H54 (cell line): Measurements from ENCODE around the gene SLFN5.
A peak's percentile ranks its signal among the peaks of the same experiment; 100 is the strongest.
"Not testable (repeated sequence)": the region's sequence is repeated elsewhere in the genome, so short reads cannot be mapped to it uniquely, and the experiment has no call there.

Experiments used
- DNase-seq: peaks from one replicate; pipeline ENCODE4 v3.0.0; 2011; ENCODE audit warnings: low spot score, mixed read lengths; ENCODE audit not compliant: insufficient read length
- FAIRE-seq: peaks from 3 replicates; lab custom pipeline; 2011; peaks lifted over from hg19 to GRCh38; lab: Jason Lieb, UNC
- POLR2A ChIP-seq: IDR thresholded peaks from 2 replicates; pipeline ENCODE4 v1.6.1; 2011; ENCODE audit warnings: low read depth, mild to moderate bottlenecking, low read length

The SLFN5 gene

DNA sequence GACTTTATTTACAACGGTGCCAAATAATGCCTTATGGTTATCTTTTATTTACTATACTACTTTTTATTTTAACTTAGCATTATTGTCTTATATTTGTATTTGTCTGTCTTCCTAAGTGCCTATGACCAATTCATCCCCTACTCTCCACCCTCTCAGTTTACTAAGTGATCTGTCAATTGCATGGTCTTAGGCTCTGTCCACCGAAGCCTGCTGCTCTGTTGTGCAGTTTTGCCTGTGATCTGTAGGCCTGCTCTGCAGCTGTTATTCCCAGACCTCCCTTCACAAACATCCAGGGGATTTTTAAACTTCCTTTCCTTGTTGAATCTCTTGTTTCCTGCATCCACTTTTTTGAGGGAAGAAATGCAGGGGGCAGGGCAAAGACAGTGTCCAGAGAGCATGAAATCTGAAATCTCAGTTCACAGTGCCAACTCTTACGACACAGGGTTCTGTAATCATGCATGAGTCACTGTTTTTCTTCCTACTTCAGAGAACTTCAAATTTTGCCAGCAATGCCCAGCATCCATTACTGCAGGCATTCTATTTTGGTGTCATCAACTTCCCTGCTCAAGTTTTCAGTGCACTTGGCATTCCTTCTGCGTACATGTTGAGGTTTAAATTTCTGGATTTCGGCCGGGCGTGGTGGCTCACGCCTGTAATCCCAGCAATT, 11.4 kb downstream of the SLFN5 start:
- DNase-seq: peak; percentile 19

DNA sequence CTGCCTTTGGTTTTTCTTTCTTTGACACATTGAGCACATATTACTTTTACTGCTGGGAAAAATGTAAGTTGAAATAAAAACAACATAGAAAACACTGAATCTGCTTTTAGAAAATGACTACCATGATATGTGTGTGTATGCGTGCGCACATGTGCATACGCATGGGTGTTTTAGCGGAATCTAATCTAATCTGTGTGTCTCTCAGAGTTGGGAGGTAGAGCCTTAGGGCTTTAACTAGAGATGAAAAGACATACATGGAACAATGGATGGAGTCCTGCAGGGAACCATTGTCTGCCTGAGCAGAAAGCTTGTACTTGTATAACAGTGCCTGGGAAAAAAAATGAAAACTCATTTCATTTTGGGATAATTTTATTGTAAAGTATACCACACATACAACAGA, 12.4 kb downstream of the SLFN5 start:
- DNase-seq: no peak
- FAIRE-seq: no peak
- TF ChIP-seq POLR2A: no peak

More for the DNA sequence above, 11.4 kb downstream of the SLFN5 start:
- peak; percentile 81 for FAIRE-seq
- TF ChIP-seq POLR2A: no peak

DNA sequence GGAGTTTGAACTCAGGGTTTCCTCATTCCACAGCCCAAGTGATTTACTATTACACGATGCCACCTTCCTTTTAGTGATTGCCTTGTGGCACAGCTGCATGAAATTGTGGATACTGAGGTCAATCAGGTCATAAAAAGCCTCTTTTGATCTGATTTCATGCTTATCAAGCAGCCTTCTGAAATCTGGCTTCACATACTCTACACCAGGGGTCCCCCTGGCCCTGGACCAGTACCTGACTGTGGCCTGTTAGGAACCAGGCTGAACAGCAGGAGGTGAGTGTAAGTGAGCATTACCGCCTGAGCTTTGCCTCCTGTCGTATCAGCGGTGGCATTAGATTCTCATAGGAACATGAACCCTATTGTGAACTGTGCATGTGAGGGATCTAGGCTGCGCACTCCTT, 13.8 kb downstream of the SLFN5 start:
- FAIRE-seq (no peak), DNase-seq (no peak)
- no peak for TF ChIP-seq POLR2A

DNA sequence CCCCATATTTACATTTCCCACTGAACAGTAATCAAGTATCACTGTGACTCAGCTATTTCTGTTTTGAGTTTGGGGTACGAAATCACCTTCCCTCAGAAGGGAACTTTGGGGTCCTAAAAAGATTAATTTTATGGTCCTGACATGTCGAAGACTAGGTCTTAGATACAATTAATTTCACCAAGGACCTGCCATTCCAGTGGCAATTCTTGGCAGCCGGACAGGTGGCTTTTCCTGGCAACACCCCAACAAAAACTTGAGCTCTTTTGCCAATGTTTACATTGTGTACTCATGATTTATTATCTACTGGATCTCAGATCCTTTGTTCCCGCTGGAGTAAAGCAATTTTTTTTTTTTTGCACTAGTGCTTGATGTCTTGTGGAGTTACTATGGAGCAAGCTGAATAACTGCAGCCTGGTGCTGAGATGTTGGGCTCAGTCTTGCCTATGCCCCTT, 14.4 kb downstream of the SLFN5 start:
- no peak for FAIRE-seq
- no peak for TF ChIP-seq POLR2A
- peak; percentile 7 for DNase-seq

DNA sequence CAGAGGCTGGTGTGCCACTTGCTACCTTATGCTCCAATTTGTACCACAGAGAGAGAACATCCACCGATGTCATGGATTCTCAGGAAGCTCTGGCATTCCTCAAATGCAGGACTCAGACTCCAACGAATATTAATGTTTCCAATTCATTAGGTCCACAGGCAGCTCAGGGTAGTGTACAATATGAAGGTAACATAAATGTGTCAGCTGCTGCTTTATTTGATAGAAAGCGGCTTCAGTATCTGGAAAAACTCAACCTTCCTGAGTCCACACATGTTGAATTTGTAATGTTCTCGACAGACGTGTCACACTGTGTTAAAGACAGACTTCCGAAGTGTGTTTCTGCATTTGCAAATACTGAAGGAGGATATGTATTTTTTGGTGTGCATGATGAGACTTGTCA, 16.1 kb downstream of the SLFN5 start:
- TF ChIP-seq POLR2A: no peak
- DNase-seq (no peak), FAIRE-seq (no peak)

DNA sequence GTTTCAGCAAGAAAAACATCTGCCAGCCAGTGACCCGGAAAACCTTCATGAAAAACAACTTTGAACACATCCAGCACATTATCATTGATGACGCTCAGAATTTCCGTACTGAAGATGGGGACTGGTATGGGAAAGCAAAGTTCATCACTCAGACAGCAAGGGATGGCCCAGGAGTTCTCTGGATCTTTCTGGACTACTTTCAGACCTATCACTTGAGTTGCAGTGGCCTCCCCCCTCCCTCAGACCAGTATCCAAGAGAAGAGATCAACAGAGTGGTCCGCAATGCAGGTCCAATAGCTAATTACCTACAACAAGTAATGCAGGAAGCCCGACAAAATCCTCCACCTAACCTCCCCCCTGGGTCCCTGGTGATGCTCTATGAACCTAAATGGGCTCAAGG, 22.2 kb downstream of the SLFN5 start:
- DNase-seq (no peak), FAIRE-seq (no peak)
- no peak for TF ChIP-seq POLR2A

DNA sequence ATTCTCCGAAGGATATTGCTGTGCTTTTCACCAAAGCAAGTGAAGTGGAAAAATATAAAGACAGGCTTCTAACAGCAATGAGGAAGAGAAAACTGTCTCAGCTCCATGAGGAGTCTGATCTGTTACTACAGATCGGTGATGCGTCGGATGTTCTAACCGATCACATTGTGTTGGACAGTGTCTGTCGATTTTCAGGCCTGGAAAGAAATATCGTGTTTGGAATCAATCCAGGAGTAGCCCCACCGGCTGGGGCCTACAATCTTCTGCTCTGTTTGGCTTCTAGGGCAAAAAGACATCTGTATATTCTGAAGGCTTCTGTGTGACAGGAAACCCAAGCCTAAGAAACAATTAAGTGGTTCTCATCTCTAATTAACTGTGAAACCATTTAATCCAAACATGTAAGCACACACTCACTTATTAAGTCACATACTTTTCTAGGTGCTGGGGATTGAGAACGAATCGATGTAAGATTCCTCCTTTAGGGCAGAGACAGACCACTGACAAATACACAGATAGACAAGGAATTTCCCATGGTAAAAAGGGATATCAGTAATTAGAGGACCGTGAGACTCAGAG, 22.8 kb downstream of the SLFN5 start:
- no peak for TF ChIP-seq POLR2A
- FAIRE-seq (no peak), DNase-seq (no peak)

DNA sequence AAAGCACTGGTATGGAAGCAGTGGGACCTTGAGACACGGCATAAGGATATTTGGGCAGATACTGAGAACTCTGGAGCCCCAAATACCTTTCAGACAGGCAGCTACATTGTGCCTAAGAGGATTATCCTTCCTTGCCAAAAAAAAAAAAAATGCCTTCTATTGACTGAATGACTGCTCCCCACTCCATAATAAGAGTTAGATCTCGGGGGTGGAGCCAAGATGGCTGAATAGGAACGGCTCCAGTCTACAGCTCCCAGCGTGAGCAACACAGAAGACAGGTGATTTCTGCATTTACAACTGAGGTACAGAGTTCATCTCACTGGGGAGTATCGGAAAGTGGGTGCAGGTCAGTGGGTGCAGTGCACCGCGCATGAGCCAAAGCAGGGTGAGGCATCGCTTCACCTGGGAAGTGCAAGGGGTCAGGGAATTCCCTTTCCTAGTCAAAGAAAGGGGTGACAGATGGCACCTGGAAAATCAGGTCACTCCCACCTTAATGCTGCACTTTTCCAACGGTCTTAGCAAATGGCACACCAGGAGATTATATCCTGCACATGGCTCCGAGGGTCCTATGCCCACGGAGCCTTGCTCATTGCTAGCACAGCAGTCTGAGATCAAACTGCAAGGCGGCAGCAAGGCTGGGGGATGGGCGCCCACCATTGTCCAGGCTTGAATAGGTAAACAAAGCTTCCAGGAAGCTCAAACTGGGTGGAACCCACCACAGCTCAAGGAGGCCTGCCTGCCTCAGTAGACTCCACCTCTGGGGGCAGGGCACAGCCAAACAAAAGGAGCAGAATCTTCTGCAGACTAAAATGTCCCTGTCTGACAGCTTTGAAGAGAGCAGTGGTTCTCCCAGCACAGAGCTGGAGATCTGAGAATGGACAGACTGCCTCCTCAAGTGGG, 31.5 kb downstream of the SLFN5 start:
- not testable (repeated sequence) for DNase-seq, FAIRE-seq

DNA sequence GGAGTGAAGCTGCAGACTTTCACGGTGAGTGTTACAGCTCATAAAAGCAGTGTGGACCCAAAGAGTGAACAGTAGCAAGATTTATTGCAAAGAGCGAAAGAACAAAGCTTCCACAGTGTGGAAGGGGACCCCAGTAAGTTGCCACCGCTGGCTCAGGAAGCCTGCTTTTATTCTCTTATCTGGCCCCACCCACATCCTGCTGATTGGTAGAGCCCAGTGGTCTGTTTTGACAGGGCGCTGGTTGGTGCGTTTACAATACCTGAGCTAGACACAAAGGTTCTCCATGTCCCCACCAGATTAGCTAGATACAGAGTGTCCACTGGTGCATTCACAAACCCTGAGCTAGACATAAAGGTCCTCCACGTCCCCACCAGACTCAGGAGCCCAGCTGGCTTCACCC, 35.6 kb downstream of the SLFN5 start:
- DNase-seq, FAIRE-seq: not testable (repeated sequence)

DNA sequence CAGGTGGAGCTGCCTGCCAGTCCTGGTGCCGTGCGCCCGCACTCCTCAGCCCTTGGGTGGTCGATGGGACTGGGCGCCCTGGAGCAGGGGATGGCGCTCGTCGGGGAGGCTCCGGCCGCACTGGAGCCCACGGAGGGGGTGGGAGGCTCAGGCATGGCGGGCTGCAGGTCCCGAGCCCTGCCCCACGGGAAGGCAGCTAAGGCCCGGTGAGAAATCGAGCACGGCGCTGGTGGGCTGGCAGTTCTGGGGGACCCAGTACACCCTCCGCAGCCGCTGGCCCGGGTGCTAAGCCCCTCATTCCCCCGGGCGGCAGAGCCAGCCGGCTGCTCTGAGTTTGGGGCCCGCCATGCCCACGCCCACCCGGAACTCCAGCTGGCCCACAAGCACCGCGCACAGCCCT, 36.0 kb downstream of the SLFN5 start:
- not testable (repeated sequence) for FAIRE-seq, DNase-seq

DNA sequence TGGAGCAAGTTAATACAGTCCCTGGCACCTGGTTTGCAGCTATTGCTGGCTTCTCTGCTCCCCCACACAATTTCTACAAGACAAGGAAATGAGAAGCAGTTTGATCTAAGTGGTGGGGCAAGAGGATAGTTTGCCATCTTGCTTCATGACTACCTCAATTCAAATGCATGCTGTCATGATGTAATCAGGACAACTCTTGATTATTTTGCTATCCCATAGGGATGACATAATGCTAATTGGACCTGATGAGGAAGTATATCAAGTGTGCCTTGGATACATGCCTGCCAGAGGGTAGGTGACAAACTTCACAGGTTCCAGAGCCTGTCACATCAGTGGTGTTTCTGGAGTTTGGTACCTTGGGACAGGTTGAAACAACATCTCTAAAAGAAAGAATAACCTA, 40.9 kb downstream of the SLFN5 start:
- FAIRE-seq (no peak), DNase-seq (no peak)
- no peak for TF ChIP-seq POLR2A

DNA sequence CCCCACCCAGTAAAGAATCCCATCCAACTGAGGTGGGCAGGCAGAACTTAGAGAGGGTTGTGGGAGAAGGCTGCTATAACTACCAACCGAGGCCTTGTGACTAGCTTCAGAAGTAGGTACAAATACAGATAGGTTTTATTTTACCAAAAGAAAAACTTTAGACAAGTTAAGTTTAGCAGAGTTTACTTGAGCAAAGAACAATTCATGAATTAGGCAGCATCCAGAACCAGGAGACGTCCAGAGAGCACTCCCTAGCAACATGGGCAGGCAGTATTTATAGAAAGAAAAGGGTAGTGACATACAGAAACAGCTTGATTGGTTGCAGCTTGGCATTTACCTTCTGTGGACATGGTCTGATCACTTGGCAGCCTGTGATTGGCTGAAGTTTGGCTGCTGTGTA, 42.1 kb downstream of the SLFN5 start:
- no peak for FAIRE-seq
- DNase-seq: no peak
- no peak for TF ChIP-seq POLR2A

DNA sequence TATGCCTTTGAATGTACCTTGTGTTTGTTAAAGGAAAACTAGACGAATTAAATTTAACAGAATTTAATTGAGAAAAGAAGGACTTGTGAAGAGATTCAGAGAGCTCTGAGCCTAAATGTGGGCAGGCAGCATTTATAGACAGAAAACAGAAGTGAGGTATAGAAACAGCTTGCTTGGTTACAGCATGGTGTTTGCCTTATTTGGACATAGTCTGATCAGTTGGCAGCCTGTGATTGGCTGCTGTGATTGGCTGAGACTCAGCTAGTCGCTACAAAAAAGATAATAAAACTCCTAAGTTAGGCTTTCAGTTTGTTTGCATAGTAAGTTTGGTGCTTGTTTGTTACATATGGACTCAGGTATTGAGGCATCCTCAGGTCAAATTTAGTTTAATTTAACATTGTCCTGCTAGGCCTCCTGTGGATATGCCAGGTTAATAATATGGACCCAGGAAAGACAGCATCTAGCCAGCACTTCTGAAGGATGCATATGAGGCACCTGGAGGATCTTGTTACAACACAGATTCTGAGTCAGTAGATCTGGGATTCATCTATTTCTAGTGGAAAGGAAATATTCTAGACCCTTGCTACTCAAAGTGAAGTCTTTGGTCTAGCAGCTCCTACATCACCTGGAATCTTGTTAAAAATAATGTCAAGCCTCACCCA, 43.4 kb downstream of the SLFN5 start:
- no peak for DNase-seq
- TF ChIP-seq POLR2A: no peak
- no peak for FAIRE-seq

DNA sequence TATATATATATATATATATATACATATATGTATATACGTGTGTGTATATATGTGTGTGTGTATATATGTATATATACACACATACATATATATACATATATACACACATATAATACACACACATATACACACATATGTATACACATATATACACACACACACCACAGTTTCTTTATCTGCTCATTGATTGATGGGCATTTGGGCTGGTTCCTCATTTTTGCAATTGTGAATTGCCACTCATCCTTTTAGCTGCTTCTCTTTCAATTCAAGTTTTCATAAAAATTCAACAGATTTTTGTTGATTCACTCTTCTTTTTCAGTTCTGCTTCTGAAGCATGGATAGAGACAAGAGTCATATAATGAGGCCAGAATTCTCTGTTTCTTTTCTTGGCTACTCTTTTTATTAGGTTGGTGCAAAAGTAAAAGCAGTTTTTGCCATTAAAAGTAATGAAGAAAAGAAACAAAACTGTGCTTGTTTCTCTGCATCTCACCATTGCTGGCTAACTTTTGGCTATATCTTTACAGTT, 44.5 kb downstream of the SLFN5 start:
- TF ChIP-seq POLR2A: no peak
- no peak for FAIRE-seq
- no peak for DNase-seq
